CD4-positive, alpha-beta T cell (primary cell): Measurements from ENCODE around the gene USF2. TPM values are rescaled to one million over a fixed set of nuclear protein-coding genes. Genes with fewer than 3 reads are reported as not detected.

Source experiments
- ATAC-seq: fragments of 200-7000 bp; cut with Tn5 transposase; one replicate; pipeline ENCODE4 v1.10.0; 2022; ENCODE audit warnings: mild to moderate bottlenecking; ENCODE audit not compliant: poor library complexity
- CTCF ChIA-PET: fragments of 350-600 bp; sonication (Branson Sonifier 250); formaldehyde crosslinking; loops from one replicate; lab custom pipeline; 2021; ENCODE audit warnings: antibody characterized with exemption, inconsistent platforms; lab: Charles Lee
- POLR2A ChIA-PET: fragments of 350-600 bp; sonication (Branson Sonifier 250); formaldehyde crosslinking; loops from one replicate; lab custom pipeline; 2021; ENCODE audit warnings: antibody characterized with exemption, inconsistent platforms; lab: Charles Lee
- DNase-seq, 14 experiments: peaks; one replicate each; pipeline ENCODE4 v3.0.0-alpha.2; 2013 to 2020; ENCODE audit warnings: mixed read lengths in 2 of 14
- H3K27ac ChIP-seq, 2 donors: one replicate each; pipeline versions ENCODE4 v1.5.1 to v1.7.0; 2013; ENCODE audit warnings: low read length in 2 of 2, low read depth in 1 of 2, mild to moderate bottlenecking in 1 of 2
- H3K27me3 ChIP-seq, 2 experiments: 1 replicate in 1 of 2; 2 replicates in 1 of 2; pipeline versions ENCODE4 v1.6.1 to v1.7.0; 2013; ENCODE audit warnings: low read length in 2 of 2, control low read depth in 1 of 2, mild to moderate bottlenecking in 1 of 2, moderate library complexity in 1 of 2; ENCODE audit not compliant: insufficient read depth in 2 of 2, control insufficient read depth in 1 of 2
- H3K36me3 ChIP-seq: one replicate; pipeline ENCODE4 v1.6.1; 2013; ENCODE audit warnings: low read length, control low read depth; ENCODE audit not compliant: insufficient read depth
- H3K4me1 ChIP-seq: one replicate; pipeline ENCODE4 v1.6.1; 2013; ENCODE audit warnings: low read length, control low read depth; ENCODE audit not compliant: insufficient read depth
- H3K4me3 ChIP-seq: one replicate; pipeline ENCODE4 v1.5.1; 2013; ENCODE audit warnings: mild to moderate bottlenecking, low read length, moderate library complexity
- H3K9me3 ChIP-seq, 2 experiments: 1 replicate in 1 of 2; 2 replicates in 1 of 2; pipeline versions ENCODE4 v1.6.1 to v1.7.0; 2013; ENCODE audit warnings: low read length in 2 of 2, mild to moderate bottlenecking in 2 of 2, control low read depth in 1 of 2, moderate library complexity in 1 of 2; ENCODE audit not compliant: control insufficient read depth in 1 of 2, insufficient read depth in 1 of 2
- H3K27ac Mint-ChIP-seq: one replicate; pipeline ENCODE4 v1.8.0; 2020; ENCODE audit warnings: mixed read lengths
- H3K27me3 Mint-ChIP-seq: one replicate; pipeline ENCODE4 v1.8.0; 2021; ENCODE audit warnings: mixed read lengths
- H3K36me3 Mint-ChIP-seq: one replicate; pipeline ENCODE4 v1.8.0; 2021; ENCODE audit warnings: low read depth, mixed read lengths
- H3K4me1 Mint-ChIP-seq: one replicate; pipeline ENCODE4 v1.8.0; 2021; ENCODE audit warnings: low read depth, mixed read lengths
- H3K4me3 Mint-ChIP-seq: one replicate; pipeline ENCODE4 v1.8.0; 2020; ENCODE audit warnings: mild to moderate bottlenecking, mixed read lengths
- H3K9me3 Mint-ChIP-seq: one replicate; pipeline ENCODE4 v1.8.0; 2020; ENCODE audit warnings: mixed read lengths
- intact Hi-C, 2 experiments: fragments of 100-400 bp; cut with DNase I in 1 of 2; cut with micrococcal nuclease in 1 of 2; formaldehyde crosslinking; loops; one replicate each; pipeline versions ENCODE4 v1.15.1 to v1.9.0; 2023 to 2025; cut with DNase I, micrococcal nuclease
- total RNA-seq, 174 experiments: library from RNA in 2 of 174; stranded (reverse) in 2 of 174; gene quantifications; one replicate each; pipeline ENCODE4 v1.2.3 and lab custom pipeline; 2021 to 2026
- TF ChIP-seq, protein P1 (sequence below): fragments of 200-600 bp; IDR thresholded peaks from one replicate; pipeline ENCODE4 v1.8.0; 2022; ENCODE audit warnings: antibody characterized with exemption, mild to moderate bottlenecking

The USF2 gene
- total RNA-seq, 2 experiments from 2014 or later: 335 to 344 TPM

DNA sequence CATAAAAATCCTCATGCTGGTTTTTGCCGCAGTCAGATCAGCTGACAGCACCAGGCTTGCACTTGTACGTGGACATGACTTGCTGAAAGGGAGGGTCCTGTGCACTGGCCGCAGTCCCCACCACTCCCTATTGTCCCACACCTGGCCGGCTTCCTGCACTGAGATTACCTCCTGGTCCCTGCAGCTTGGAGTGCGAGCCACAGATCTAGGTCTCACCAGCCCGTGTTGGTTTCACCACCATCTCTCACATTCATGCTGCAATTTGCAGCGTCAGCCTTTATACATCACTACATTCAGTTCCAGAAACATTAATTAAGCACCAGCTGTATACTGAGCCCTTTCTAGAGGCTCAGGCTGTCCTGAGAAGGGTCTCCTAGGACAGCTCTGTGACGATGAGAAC, 45.3 kb downstream of the USF2 start:
- ATAC-seq: no peak

DNA sequence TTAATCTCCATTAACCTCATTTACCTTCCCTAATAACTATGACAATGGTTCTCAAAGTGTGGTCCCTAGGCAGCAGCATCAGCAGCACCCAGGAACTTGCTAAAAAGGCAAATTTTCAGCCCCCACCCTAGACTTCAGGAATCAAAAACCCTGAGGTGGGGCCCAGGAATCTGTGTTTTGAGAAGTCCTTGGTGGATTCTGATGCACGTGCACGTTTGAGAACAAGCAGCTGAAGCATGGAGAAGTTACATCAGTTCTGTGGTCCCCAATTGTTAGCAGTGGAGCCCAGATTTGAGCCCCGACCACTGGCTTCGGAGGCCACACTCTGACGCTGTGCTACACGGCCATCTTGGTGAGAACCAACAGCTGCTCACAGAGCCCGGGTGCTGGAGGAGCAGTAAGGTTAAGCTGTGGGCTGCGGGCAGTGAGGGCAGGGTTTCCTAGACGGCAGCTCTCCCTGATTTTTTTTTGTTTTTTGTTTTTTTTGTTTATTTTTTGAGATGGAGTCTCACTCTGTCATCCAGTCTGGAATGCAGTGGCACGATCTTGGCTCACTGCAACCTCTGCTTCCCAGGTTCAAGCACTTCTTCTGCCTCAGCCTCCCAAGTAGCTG, 46.2 kb downstream of the USF2 start:
- ChIA-PET POLR2A (no interaction called here), CTCF (no interaction called here)
- H3K36me3 Mint-ChIP-seq: no peaks in the 10 kb centered on the region

More for the DNA sequence above, 45.3 kb downstream of the USF2 start:
- Mint-ChIP-seq H3K4me1 (no peaks in the 10 kb centered on the region), H3K36me3 (no peaks in the 10 kb centered on the region), H3K27ac (no peak overlapping the region), H3K4me3 (no peak overlapping the region), H3K9me3 (no peaks in the 10 kb centered on the region), H3K27me3 (no peaks in the 10 kb centered on the region)
- Histone ChIP-seq H3K27ac (no peak overlapping the region), H3K36me3 (no peaks in the 10 kb centered on the region), H3K4me1 (peaks cover 8% of the 10 kb centered on the region), H3K4me3 (no peak overlapping the region), H3K27me3 (no peaks in the 10 kb centered on the region), H3K9me3 (no peaks in the 10 kb centered on the region)
- CTCF ChIA-PET: no interaction called here
- TF ChIP-seq, protein P1, sequence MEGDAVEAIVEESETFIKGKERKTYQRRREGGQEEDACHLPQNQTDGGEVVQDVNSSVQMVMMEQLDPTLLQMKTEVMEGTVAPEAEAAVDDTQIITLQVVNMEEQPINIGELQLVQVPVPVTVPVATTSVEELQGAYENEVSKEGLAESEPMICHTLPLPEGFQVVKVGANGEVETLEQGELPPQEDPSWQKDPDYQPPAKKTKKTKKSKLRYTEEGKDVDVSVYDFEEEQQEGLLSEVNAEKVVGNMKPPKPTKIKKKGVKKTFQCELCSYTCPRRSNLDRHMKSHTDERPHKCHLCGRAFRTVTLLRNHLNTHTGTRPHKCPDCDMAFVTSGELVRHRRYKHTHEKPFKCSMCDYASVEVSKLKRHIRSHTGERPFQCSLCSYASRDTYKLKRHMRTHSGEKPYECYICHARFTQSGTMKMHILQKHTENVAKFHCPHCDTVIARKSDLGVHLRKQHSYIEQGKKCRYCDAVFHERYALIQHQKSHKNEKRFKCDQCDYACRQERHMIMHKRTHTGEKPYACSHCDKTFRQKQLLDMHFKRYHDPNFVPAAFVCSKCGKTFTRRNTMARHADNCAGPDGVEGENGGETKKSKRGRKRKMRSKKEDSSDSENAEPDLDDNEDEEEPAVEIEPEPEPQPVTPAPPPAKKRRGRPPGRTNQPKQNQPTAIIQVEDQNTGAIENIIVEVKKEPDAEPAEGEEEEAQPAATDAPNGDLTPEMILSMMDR: no peak
- DNase-seq: no peak
- POLR2A ChIA-PET: no interaction called here
- intact Hi-C loops: no loop called here

DNA sequence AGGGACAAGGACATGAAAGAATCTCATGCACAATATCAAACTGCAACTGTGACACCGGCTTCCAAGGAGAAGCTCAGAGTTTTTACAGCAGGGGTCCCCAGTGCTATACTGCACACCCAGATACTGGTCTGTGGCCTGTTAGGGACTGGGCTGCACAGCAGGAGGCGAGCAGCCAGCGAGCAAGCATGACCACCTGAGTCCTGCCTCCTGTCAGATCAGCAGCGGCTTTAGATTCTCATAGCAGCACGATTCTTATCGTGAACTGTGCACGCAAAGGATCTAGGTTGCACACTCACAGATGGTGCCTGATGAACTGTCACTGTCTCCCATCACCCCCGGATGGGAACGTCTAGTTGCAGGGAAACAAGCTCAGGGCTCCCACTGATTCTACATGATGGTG, 47.1 kb downstream of the USF2 start:
- DNase-seq (no peak), ATAC-seq (no peak)
- CTCF ChIA-PET: no interaction called here
- Histone ChIP-seq H3K36me3 (no peaks in the 10 kb centered on the region), H3K9me3 (no peaks in the 10 kb centered on the region), H3K27me3 (no peaks in the 10 kb centered on the region), H3K27ac (no peak overlapping the region), H3K4me3 (no peak overlapping the region), H3K4me1 (peaks cover 13% of the 10 kb centered on the region)
- TF ChIP-seq, protein P1: no peak
- POLR2A ChIA-PET: no interaction called here
- Mint-ChIP-seq H3K36me3 (no peaks in the 10 kb centered on the region), H3K4me3 (no peak overlapping the region), H3K4me1 (no peaks in the 10 kb centered on the region), H3K9me3 (no peaks in the 10 kb centered on the region), H3K27me3 (no peaks in the 10 kb centered on the region), H3K27ac (no peak overlapping the region)
- intact Hi-C loops: no loop called here

More for the DNA sequence above, 46.2 kb downstream of the USF2 start:
- DNase-seq (no peak), ATAC-seq (no peak)
- intact Hi-C loops: no loop called here
- H3K4me1 Mint-ChIP-seq: no peaks in the 10 kb centered on the region
- no peak overlapping the region for H3K27ac ChIP-seq
- H3K4me3 ChIP-seq: no peak overlapping the region
- no peak overlapping the region for H3K4me3 Mint-ChIP-seq
- H3K27me3 ChIP-seq: no peaks in the 10 kb centered on the region
- H3K36me3 ChIP-seq: no peaks in the 10 kb centered on the region
- no peak overlapping the region for H3K27ac Mint-ChIP-seq
- TF ChIP-seq, protein P1: no peak
- no peaks in the 10 kb centered on the region for H3K9me3 Mint-ChIP-seq
- no peaks in the 10 kb centered on the region for H3K9me3 ChIP-seq
- H3K4me1 ChIP-seq: peaks cover 9% of the 10 kb centered on the region
- H3K27me3 Mint-ChIP-seq: no peaks in the 10 kb centered on the region
